ENCODE measurements around the gene UBE2D1. TPM values are rescaled to one million over a fixed set of nuclear protein-coding genes. Genes with fewer than 3 reads are reported as not detected.

The UBE2D1 gene
- total RNA-seq, 6 experiments from 2014 or later, result 3.1 to 11.9 (median 6.6) TPM

DNA sequence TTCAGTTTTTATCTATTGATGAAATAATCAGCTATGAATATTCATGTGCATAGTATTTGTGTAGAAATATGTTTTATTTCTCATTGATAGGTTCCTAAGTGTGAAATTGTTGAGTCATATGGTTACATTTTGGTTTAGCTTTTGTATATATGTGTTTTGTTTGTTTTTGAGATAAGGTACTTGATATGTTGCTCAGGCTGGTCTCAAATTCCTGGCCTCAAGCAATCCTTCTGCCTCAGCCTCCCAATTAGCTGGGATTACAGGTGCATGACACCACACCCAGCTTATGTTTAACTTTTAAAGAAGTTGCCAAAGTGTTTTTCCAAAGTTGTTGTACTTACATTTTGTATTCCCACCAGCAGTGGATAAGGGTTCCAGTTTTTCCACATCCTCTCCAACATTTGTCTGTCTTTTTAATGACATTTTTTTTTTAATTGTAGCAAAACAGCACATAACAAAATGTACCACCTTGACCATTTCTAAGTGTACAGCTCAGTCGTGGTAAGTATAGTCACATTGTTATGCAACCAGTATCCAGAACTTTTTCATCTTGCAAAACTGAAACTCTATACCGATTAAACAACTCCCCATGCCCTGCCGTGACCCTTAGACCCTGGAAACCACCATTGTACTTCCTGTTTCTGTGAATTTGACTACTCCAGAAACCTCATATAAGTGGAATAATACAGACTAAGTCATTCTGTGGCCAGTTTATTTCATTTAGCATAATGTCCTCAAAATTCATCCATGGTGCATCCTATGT is 12.6 kb upstream of the UBE2D1 start:
- H3K36me3 ChIP-seq, result no peaks in the 10 kb centered on the region

DNA sequence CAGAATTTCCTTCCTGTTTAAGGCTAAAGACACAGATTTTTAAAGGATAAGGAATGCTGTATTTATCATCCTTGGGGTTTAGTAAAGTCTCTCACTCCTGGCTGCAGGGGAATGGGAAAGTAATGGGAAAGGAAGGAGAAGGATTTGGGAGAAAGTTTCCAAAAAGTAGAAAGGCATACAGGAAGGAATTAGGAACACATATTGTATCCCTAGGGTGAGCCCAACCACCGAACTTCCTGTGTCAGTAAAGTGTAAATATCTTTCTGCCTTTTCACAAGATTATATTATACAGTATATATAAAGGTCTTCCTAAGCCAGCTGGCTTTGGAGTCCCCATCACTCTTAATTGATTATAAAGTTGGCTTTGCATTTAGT is 12.0 kb upstream of the UBE2D1 start:
- no peaks in the 10 kb centered on the region for H3K9me3 ChIP-seq
- TF ChIP-seq, protein P1, sequence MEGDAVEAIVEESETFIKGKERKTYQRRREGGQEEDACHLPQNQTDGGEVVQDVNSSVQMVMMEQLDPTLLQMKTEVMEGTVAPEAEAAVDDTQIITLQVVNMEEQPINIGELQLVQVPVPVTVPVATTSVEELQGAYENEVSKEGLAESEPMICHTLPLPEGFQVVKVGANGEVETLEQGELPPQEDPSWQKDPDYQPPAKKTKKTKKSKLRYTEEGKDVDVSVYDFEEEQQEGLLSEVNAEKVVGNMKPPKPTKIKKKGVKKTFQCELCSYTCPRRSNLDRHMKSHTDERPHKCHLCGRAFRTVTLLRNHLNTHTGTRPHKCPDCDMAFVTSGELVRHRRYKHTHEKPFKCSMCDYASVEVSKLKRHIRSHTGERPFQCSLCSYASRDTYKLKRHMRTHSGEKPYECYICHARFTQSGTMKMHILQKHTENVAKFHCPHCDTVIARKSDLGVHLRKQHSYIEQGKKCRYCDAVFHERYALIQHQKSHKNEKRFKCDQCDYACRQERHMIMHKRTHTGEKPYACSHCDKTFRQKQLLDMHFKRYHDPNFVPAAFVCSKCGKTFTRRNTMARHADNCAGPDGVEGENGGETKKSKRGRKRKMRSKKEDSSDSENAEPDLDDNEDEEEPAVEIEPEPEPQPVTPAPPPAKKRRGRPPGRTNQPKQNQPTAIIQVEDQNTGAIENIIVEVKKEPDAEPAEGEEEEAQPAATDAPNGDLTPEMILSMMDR (IDR thresholded peaks at IDR 0.05), result no peak
- TF ChIP-seq POLR2A (IDR thresholded peaks at IDR 0.05), result no peak
- DNase-seq, result no peak
- 55% methylated on average over 1 of the region's 1 CpG for WGBS (ENCODE audit: insufficient coverage, low coverage, low lambda C conversion rate, missing lambda C conversion rate)
- H3K4me1 ChIP-seq, result no peaks in the 10 kb centered on the region
- H3K27ac ChIP-seq, result no peak overlapping the region
- ATAC-seq, result peak in 1 of 4 donors; percentile 13
- H3K36me3 ChIP-seq, result no peaks in the 10 kb centered on the region
- no peak overlapping the region for H3K4me3 ChIP-seq
- no peaks in the 10 kb centered on the region for H3K27me3 ChIP-seq
- intact Hi-C loops (cut with DNase I), result no loop called here

More for the DNA sequence above, 12.6 kb upstream of the UBE2D1 start:
- no peaks in the 10 kb centered on the region for H3K27me3 ChIP-seq
- no peaks in the 10 kb centered on the region for H3K9me3 ChIP-seq
- TF ChIP-seq, protein P1 (IDR thresholded peaks at IDR 0.05), result no peak
- no peak for TF ChIP-seq POLR2A (IDR thresholded peaks at IDR 0.05)
- no peak overlapping the region for H3K4me3 ChIP-seq
- no peak overlapping the region for H3K27ac ChIP-seq
- DNase-seq (peak in 1 of 3 donors; percentile 28), ATAC-seq (peak; percentile 56 to 92 (median 80))
- WGBS (ENCODE audit: insufficient coverage, low coverage, low lambda C conversion rate, missing lambda C conversion rate), result 3% methylated on average over 3 of the region's 3 CpGs
- intact Hi-C loops (cut with DNase I), result no loop called here
- H3K4me1 ChIP-seq, result no peaks in the 10 kb centered on the region

DNA sequence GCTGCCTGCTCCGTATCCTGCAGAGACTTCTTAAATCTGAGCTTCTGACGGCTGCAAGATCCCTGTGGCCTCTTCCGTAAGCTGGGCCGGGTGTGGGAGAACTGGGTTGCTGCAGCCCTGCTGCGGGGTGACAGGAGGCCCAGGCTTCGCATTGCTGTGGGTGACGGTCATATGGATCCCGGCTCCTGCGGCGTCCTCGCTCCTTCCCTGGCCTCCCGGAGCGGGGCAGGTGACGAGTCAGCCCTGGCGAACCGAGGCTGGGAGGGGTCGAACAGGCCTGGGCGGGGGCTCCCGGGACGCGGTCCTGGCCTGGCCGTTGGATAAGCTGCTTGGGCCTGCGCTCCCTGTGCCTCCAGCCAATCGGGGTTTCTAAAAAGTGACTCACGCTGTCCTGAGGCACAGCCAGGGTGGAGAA is 7.8 kb upstream of the UBE2D1 start:
- Histone ChIP-seq H3K4me3 (no peak overlapping the region), H3K9me3 (no peaks in the 10 kb centered on the region), H3K4me1 (no peaks in the 10 kb centered on the region), H3K27ac (no peak overlapping the region), H3K36me3 (no peaks in the 10 kb centered on the region), H3K27me3 (no peaks in the 10 kb centered on the region)
- intact Hi-C loops (cut with DNase I), result no loop called here
- no peak for ATAC-seq
- DNase-seq, result peak in 2 of 3 donors; percentile 18 to 52
- TF ChIP-seq, protein P1 (IDR thresholded peaks at IDR 0.05), result no peak
- TF ChIP-seq POLR2A (IDR thresholded peaks at IDR 0.05), result no peak
- 42% methylated on average over 10 of the region's 25 CpGs for WGBS (ENCODE audit: insufficient coverage, low coverage, low lambda C conversion rate, missing lambda C conversion rate)

DNA sequence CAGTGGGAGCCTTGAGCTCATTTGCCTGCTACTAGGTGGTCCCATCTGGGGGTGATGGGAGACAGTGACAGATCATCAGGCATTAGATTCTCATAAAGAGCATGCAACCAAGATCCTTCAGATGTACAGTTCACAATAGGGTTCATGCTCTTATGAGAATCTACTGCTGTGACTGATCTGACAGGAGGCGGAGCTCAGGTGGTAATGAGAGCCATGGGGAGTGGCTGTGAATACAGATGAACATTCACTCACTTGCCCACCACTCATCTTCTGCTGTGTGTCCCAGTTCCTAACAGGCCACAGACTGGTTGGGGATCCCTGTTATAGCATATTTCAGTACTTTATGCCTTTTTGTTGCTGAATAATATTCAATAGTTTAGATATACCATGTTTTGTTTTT is 6.6 kb upstream of the UBE2D1 start:
- intact Hi-C loops (cut with DNase I), result no loop called here
- no peaks in the 10 kb centered on the region for H3K9me3 ChIP-seq
- no CpG with 5 or more reads among the region's 1 CpG for WGBS (ENCODE audit: insufficient coverage, low coverage, low lambda C conversion rate, missing lambda C conversion rate)
- DNase-seq (no peak), ATAC-seq (no peak)
- no peak overlapping the region for H3K4me3 ChIP-seq
- H3K4me1 ChIP-seq, result no peaks in the 10 kb centered on the region
- no peaks in the 10 kb centered on the region for H3K27me3 ChIP-seq
- TF ChIP-seq, protein P1 (IDR thresholded peaks at IDR 0.05), result no peak
- TF ChIP-seq POLR2A (IDR thresholded peaks at IDR 0.05), result no peak
- no peaks in the 10 kb centered on the region for H3K36me3 ChIP-seq
- H3K27ac ChIP-seq, result no peak overlapping the region

Data from right lobe of liver (tissue), 6 donors.